ENCODE measurements around the gene ZFP69B.

GRCh38 chr1:40449684-40450494 is at the start of gene ZFP69B:
- TF ChIP-seq ZNF701 (tag by site-specific recombination; IDR thresholded peaks at IDR 0.05) (no peak), ZBTB20 (tag by site-specific recombination; IDR thresholded peaks at IDR 0.05) (peak; percentile 97), ZNF274 (IDR thresholded peaks at IDR 0.05; ENCODE audit: low read length) (no peak), ZNF274 (tag by site-specific recombination; IDR thresholded peaks at IDR 0.05; ENCODE audit: borderline replicate concordance) (no peak), ZNF580 (tag by site-specific recombination; IDR thresholded peaks at IDR 0.05) (no peak), SP2 (tag by site-specific recombination; IDR thresholded peaks at IDR 0.05) (peak; percentile 66), REST (tag by site-specific recombination; IDR thresholded peaks at IDR 0.05) (no peak)
